NK-92 treated with Interleukin-12 subunit alpha and Interleukin-12 subunit beta, amount 100 ng/mL, for 24 hours (cell line): Measurements from ENCODE around the gene VAC14.

ENCODE experiments used
- DNase-seq: peaks from one replicate; lab custom pipeline; 2025; lab: John Stamatoyannopoulos, UW

VAC14 gene

GRCh38 chr16:70663524-70664324, 137.2 kb downstream of the VAC14 start:
- no peak for DNase-seq

DNA sequence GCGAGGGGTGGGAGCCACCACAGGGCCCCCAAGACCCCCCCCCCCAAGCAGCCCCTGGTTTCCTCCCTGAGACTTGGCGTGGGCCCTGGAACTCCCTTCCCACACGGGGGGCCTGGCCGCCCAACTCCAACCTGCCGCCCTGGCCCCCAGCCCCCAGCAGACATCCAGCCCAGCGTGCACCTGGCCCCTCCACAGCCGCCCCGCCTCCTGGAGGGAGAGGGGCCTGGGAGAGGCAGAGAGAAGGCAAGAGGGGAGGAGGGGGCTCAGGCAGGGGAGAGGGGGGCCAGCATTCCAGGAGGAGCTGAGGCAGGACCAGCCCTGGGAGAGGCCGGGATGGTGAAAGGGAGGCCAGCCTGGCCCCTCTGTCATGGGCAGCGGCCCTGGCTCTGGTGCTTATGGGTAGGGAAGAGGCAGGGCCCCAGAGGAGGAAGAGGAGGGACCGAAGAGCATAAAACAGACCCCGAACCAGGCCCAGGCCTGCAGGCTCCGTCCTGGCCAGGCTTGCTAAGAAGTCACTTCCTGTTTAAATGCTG, 137.9 kb downstream of the VAC14 start:
- no peak for DNase-seq

DNA sequence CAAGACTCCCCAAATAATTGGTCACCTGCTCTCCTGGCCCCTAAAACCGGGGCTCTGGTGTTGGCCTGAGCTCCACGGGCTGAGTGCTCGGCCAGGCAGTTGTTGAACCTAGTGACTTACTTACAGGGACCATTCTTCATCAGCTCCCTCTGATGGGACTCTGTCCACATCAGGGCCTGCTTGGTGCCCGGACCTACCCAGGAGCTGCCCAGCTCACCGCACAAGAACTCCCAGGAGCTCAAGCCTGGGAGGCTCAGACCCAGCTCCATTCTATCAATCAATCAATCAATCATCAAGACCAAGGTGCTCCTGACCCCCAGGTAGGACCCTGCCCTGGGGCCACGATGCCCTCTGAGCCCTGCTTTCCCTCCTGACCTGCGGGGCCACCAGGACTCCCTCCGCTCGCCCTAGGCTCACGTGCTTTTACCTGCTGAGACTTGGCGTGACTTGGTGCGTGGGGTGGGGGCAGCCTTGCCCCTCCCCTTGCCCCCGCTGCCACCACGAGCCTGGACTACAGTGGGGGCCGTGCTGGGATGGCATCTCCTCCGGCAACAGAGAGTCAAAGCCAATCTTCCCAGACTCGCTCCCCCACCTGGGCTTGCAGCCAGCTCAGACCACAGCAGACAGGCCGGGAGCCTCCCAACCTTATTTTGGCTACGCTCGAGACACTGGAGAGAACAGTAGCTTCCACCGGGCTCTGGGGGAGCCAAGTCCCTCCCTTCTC, 138.9 kb downstream of the VAC14 start:
- DNase-seq: no peak

DNA sequence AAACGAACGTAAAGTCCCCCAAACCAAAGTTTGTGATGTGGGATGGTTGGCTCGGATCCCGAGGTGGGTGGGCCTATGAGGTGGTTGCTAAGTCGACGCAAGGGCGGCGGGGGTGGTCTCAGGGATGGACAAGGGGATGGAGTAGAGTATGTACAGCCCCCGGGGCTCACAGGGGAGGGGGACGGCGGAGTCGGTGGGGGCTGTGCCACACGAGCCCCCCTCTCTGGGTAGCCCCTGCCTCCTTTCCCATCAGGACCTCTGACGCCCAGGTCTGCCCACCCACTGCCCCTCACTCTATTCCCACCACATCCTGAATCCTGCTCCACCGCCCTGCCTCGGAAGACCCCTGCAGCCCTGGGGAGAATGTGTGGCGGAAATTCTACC, 139.4 kb downstream of the VAC14 start:
- DNase-seq: no peak

DNA sequence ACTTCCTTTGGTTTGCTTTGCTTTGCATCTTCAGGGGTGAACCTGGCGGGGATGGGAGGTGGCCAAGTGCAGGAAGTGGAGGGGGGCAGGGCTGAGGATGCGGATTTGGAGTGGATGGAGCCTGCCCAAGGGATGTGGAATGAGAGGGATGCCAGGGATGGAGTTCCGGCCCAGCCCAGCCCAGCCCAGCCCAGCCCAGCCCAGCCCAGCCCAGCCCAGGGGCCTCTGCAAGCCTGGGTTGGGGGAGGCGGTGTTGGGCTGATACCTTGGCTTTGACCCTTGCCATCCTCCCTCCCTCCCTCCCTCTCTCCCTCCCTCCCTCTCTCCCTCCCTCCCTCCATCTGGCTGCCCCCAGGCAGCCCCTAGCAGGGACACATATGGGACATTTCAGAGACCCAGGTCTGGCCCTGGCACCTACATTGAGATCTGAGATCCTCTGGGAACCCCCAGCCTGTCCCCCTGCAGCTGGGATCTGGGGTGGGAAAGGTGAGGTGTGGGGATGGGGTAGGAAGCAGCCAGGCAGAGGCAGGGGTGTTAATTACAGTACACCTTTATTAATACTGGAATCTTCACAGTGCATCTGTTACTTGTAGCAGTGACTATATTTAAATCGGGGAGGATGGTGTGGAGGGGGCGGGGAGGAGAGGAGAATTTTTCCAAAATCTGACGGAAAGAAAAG, 140.1 kb downstream of the VAC14 start:
- no peak for DNase-seq

- no peak for DNase-seq
Measured at GRCh38 chr16:70659953-70660671, 140.8 kb downstream of the VAC14 start.

GRCh38 chr16:70659546-70659945, 141.4 kb downstream of the VAC14 start:
- DNase-seq: no peak

DNA sequence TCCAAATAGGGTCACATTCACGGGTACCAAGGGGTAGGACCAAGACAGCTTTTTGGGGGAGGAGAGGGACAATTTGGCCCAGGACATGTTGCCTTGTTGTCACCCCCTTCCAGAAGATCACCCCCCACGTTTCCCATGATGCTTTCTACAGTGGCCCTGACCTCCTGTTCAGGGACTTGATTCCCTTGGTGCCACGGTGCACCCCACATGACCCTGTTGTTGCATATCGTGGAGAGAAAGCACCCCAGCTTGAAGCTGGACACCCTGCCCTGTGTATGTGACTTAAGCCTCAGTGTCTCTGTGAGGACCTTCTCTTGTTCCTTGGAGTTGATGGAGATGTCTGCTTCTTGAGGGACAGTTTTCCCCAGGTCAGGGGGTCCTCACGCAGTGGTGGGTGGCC, 142.0 kb downstream of the VAC14 start:
- no peak for DNase-seq

GRCh38 chr16:70657956-70658355, 143.0 kb downstream of the VAC14 start:
- DNase-seq: no peak

DNA sequence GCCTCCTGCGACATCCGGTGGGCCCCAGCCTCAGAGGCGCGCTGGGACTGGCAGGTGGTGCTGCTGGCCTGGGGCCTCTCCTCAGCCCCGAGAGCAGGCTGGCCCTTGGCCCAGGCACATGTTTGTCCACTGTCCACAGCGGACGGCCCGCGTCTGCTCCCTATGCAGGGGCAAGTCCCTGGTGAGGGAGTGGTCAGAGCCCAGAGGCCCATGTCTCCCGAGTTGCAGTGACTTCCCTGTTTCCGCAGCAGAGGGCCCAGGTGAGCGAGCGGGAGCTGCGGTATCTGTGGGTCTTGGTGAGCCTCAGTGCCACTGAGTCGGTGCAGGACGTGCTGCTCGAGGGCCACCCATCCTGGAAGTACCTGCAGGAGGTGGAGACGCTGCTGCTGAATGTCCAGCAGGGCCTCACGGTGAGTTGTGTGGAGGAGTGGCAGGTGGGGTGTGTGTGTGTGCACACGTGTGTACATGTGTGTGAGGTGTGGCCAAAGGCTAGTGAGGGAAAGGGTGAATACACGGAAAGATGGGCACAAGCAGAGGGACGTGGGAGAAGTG, 144.2 kb downstream of the VAC14 start:
- no peak for DNase-seq

- no peak for DNase-seq
Measured at GRCh38 chr16:70656065-70656711, 144.8 kb downstream of the VAC14 start.

DNA sequence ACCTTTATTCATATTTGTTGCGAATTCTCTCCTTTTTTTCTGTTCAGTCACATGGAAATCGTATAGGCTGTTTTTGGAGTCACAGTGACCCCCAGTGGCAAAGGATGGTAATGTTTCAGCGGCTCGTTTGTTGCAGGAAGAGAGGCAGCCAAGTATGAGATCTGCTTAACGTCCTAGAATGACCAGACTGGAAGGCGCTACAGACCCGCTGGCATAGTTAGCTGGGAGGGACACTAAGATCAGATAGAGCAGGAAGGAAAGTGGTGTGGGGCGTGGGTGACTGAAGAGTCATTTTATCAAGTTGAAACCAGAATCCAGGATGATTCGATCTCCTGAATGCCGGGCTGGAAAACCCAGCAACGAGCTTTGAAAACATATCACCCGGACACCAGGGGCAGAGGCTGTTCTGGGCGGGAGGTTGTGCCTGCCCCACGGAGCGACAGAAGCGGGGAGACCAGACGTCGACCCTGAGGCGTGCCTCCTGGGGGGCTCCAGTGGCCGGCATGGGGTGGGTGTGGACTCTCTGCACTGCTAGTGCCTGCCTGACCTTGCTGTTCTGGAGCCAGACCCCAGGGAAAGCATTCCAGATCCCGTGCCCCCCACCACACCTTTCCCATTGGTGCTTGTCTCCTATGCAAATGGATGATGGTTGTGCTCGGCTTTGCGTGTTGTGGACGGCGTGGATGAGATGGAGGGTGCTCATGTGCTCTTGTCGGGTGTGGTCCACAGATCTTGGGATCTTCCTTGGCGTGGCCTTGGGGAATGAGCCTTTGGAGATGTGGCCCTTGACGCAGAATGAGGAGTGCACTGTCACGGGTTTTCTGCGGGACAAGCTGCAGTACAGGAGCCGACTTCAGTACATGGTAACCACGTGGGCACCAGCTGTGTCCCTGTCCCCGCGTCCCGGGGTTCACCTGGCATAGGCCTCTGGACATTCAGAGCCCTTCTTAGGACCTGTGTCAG, 146.9 kb downstream of the VAC14 start:
- DNase-seq: peak; percentile 15

DNA sequence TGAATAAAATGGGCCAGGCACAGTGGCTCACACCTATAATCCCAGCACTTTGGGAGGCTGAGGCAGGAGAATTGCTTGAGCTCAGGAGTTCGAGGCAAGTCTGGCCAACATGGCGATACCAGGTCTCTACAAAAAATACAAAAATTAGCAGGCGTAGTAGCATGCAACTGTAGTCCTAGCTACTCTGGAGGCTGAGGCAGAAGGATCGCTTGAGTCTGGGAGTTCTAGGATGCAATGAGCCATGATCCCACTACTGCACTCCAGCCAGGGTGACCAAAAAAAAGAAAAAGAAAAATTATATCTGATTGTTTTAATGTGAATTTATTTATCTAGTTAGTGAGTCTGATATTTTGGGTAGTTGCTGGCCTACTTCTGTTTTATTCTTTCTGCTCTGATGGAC, 147.6 kb downstream of the VAC14 start:
- no peak for DNase-seq

GRCh38 chr16:70652322-70652721, 148.6 kb downstream of the VAC14 start:
- DNase-seq: no peak

- DNase-seq: no peak
Measured at GRCh38 chr16:70651524-70651923, 149.4 kb downstream of the VAC14 start.

- DNase-seq: no peak
Measured at GRCh38 chr16:70650216-70650615, 150.7 kb downstream of the VAC14 start.

DNA sequence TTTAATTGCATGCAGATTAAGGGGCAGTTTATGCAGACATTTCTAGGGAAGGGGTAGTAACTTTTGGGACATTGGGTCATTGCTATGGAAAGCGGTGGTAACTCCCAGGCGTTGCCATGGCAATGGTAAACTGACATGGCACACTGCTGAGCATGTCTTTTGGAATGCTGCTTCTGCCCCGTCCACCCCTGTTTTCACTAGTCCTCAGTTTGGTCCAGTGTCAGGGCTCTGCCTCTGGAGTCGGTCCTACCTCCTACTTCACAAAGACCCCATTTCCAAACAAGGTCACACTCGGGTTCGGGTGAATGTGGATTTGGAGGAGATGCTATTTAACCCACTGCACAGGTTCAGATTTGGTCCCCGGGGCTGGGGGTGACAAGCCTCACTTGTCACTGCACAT, 151.7 kb downstream of the VAC14 start:
- DNase-seq: no peak

- DNase-seq: no peak
Measured at GRCh38 chr16:70648606-70649005, 152.4 kb downstream of the VAC14 start.

- no peak for DNase-seq
Measured at GRCh38 chr16:70647441-70648359, 153.3 kb downstream of the VAC14 start.
